ENCODE results near the gene PITHD1. TPM values are rescaled to one million over a fixed set of nuclear protein-coding genes. Genes with fewer than 3 reads are reported as not detected.

The PITHD1 gene
- total RNA-seq, 1 experiment from 2014 or later = 48.9 TPM

DNA sequence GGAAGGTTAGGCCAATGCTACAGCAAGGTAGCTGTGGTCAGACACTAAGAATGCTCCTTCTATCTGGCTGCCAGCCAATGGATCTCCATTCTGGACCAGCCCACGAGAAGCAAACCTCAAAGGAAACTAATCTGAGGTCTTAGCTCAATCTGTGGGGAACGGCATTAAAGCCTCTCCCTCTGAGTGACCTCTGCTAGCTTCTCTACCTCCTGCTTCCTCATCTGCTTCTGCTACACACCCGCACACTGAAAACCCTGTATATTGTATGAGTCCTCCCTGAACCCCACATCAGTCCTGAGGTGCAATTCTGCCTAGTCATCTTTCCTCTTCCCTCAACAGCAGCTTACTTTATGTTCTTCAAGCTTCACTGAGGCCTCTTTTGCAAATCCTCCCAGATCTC is 29.2 kb downstream of the PITHD1 start:
- Histone ChIP-seq H3K36me3 (ENCODE audit: control insufficient read depth, insufficient read depth, low read length) (no peaks in the 10 kb centered on the region), H3K4me3 (ENCODE audit: low read depth in 2 of 2, low read length in 2 of 2) (no peak overlapping the region), H3K27ac (ENCODE audit: low read length) (no peak overlapping the region), H3K4me1 (ENCODE audit: control insufficient read depth, insufficient read depth, low read length) (no peaks in the 10 kb centered on the region), H3K27me3 (ENCODE audit: control insufficient read depth, insufficient read depth, low read length) (no peaks in the 10 kb centered on the region), H3K9me3 (ENCODE audit: control insufficient read depth, insufficient read depth, low read depth, low read length) (no peaks in the 10 kb centered on the region)
- BruUV-seq (replicated peaks) = no TSS peak
- ATAC-seq (no peak), DNase-seq (ENCODE audit: low read depth, low spot score) (no peak)
- ChIA-PET CTCF (no interaction called here), POLR2A (interaction anchor here (0.6 to 0.7 kb wide), 2 partner anchors 37 to 873 kb away, joined by 4 to 5 read pairs; no protein-coding TSS in a partner anchor)
- in situ Hi-C loops (cut with HindIII; ENCODE audit: low pct_unique_long_range_greater_than_20kb, low sequenced_read_pairs) (no loop called here), intact Hi-C loops (cut with micrococcal nuclease; ENCODE audit: unreplicated experiment) (no loop called here)
- no peak for TF ChIP-seq POLR2AphosphoS5 (IDR thresholded peaks at IDR 0.05; ENCODE audit: low read depth, low read length)
- no peak for TF ChIP-seq TCF7L2 (IDR thresholded peaks at IDR 0.05; ENCODE audit: low read depth, low read length)
- TF ChIP-seq SIN3A (IDR thresholded peaks at IDR 0.05; ENCODE audit: borderline replicate concordance, insufficient read depth, low read depth, low read length) = no peak
- TF ChIP-seq, protein P1, sequence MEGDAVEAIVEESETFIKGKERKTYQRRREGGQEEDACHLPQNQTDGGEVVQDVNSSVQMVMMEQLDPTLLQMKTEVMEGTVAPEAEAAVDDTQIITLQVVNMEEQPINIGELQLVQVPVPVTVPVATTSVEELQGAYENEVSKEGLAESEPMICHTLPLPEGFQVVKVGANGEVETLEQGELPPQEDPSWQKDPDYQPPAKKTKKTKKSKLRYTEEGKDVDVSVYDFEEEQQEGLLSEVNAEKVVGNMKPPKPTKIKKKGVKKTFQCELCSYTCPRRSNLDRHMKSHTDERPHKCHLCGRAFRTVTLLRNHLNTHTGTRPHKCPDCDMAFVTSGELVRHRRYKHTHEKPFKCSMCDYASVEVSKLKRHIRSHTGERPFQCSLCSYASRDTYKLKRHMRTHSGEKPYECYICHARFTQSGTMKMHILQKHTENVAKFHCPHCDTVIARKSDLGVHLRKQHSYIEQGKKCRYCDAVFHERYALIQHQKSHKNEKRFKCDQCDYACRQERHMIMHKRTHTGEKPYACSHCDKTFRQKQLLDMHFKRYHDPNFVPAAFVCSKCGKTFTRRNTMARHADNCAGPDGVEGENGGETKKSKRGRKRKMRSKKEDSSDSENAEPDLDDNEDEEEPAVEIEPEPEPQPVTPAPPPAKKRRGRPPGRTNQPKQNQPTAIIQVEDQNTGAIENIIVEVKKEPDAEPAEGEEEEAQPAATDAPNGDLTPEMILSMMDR (IDR thresholded peaks at IDR 0.05) = no peak
- TF ChIP-seq REST (IDR thresholded peaks at IDR 0.05; ENCODE audit: insufficient read depth in 1 of 2, low read depth in 2 of 2, low read length in 1 of 2) = no peak

GRCh38 chr1:23809751-23810171 is 31.5 kb downstream of the PITHD1 start:
- ChIA-PET POLR2A (interaction anchor here (0.6 kb wide), 2 partner anchors 47 to 138 kb away, joined by 3 to 9 read pairs; no protein-coding TSS in a partner anchor), CTCF (interaction anchor here (0.5 to 1.5 kb wide), 4 partner anchors 31 to 44 kb away, joined by 3 to 6 read pairs (median 4); no protein-coding TSS in a partner anchor)
- DNase-seq (ENCODE audit: low read depth, low spot score) = no peak
- in situ Hi-C loops (cut with HindIII; ENCODE audit: low pct_unique_long_range_greater_than_20kb, low sequenced_read_pairs) = no loop called here
- TF ChIP-seq, protein P1 (IDR thresholded peaks at IDR 0.05) = peak; percentile 91
- no peak for TF ChIP-seq REST (IDR thresholded peaks at IDR 0.05; ENCODE audit: insufficient read depth in 1 of 2, low read depth in 2 of 2, low read length in 1 of 2)
- TF ChIP-seq TCF7L2 (IDR thresholded peaks at IDR 0.05; ENCODE audit: low read depth, low read length) = peak; percentile 96
- no peaks in the 10 kb centered on the region for H3K9me3 ChIP-seq (ENCODE audit: control insufficient read depth, insufficient read depth, low read depth, low read length)
- no peak overlapping the region for H3K27ac ChIP-seq (ENCODE audit: low read length)
- no peaks in the 10 kb centered on the region for H3K27me3 ChIP-seq (ENCODE audit: control insufficient read depth, insufficient read depth, low read length)
- intact Hi-C loops (cut with micrococcal nuclease; ENCODE audit: unreplicated experiment) = loop anchor here (10.0 kb wide), 1 partner anchor 105 kb away; the partner anchor contains the start of gene CNR2
- no TSS peak for BruUV-seq (replicated peaks)
- H3K4me3 ChIP-seq (ENCODE audit: low read depth in 2 of 2, low read length in 2 of 2) = no peak overlapping the region
- H3K4me1 ChIP-seq (ENCODE audit: control insufficient read depth, insufficient read depth, low read length) = no peaks in the 10 kb centered on the region
- ATAC-seq = peak; percentile 85
- no peaks in the 10 kb centered on the region for H3K36me3 ChIP-seq (ENCODE audit: control insufficient read depth, insufficient read depth, low read length)
